ENCODE data around the gene AP1G2. TPM values are rescaled to one million over a fixed set of nuclear protein-coding genes. Genes with fewer than 3 reads are reported as not detected.
"Not testable (repeated sequence)": the region's sequence is repeated elsewhere in the genome, so short reads cannot be mapped to it uniquely, and the experiment has no call there.

AP1G2 gene
- polyA plus RNA-seq, 1 donor, result 166 TPM

DNA sequence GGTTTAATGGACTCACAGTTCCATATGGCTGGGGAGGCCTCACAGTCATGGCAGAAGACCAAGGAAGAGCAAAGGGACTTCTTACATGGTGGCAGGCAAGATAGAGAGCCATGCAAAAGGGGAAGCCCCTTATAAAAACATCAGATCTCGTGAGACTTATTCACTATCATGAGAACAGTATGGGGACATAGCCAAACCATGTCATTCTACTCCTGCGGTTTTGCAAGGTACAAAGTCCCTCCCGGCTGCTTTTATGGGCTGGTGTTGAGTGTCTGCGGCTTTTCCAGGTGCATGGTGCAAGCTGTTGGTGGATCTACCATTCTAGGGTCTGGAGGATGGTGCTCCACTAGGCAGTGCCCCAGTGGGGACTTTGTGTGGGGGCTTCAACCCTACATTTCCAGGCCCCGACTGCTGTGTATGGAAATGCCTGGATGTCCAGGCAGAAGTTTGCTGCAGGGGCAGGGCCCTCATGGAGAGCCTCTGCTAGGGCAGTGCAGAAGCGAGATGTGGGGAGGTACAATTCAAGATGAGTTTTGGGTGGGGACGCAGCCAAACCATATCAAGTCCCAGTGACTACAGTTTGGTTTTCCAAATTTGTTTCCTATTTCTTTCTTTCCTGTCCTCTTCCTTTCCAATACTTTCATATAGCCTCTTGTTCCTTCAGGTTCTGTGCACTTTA is 42.0 kb upstream of the AP1G2 start:
- not testable (repeated sequence) for H3K27me3 ChIP-seq (ENCODE audit: control insufficient read depth, insufficient read depth, low read length); H3K9me3 ChIP-seq (ENCODE audit: control insufficient read depth, low read depth, low read length); H3K4me3 ChIP-seq (ENCODE audit: low read length); H3K36me3 ChIP-seq (ENCODE audit: control insufficient read depth, insufficient read depth, low read length)
- Histone ChIP-seq H3K27ac (ENCODE audit: low read length) (peak overlapping the region; percentile 45), H3K4me1 (ENCODE audit: control insufficient read depth, insufficient read depth, low read length) (peaks cover 53% of the 10 kb centered on the region)
- peak; percentile 77 to 88 for DNase-seq
- no CpG with 5 or more reads among the region's 7 CpGs for WGBS (ENCODE audit: insufficient coverage, low lambda C conversion rate)

DNA sequence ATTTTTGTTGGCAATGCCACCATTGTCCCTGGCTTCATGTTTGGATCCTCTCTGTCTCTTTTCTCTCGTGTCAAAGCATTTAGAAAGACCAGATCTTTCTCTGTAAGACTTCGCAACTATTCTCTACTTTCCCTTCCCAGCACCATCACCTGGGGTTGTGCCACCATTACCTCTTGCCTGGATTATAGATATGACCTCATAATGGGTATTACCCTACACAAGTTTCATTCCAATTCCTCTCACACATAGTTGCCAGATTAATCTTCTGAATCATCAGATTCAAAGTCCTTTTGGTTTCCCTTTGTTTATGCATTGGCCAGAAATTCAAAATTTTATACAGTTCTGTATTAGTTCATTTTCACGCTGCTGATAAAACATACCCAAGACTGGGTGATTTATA is 41.4 kb upstream of the AP1G2 start:
- DNase-seq, result no peak
- no CpG with 5 or more reads among the region's 3 CpGs for WGBS (ENCODE audit: insufficient coverage, low lambda C conversion rate)
- no peaks in the 10 kb centered on the region for H3K36me3 ChIP-seq (ENCODE audit: control insufficient read depth, insufficient read depth, low read length)
- H3K27me3 ChIP-seq (ENCODE audit: control insufficient read depth, insufficient read depth, low read length), result no peaks in the 10 kb centered on the region
- H3K9me3 ChIP-seq (ENCODE audit: control insufficient read depth, low read depth, low read length), result no peaks in the 10 kb centered on the region
- H3K4me1 ChIP-seq (ENCODE audit: control insufficient read depth, insufficient read depth, low read length), result peaks cover 47% of the 10 kb centered on the region
- peak overlapping the region; percentile 45 for H3K27ac ChIP-seq (ENCODE audit: low read length)
- no peak overlapping the region for H3K4me3 ChIP-seq (ENCODE audit: low read length)

DNA sequence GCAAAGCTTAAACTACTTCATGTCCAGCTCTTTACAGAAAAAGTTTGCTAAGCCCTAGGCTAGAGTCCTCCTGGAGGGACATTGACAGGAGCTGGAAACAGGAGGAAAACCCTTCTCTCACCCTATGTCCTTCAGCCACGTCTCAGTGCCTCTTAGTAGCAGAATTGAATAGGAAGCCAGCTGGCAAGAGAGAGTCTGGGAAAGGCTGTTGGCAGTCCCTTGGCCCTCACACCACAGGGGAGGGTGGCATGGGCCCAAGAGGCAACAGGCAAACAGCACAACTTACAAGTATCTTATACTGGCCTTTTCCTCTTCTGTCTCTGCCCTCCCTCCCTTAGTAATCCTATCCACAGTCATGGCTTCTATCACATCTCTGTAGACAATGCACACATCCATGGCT is 40.9 kb upstream of the AP1G2 start:
- no peak for DNase-seq
- Histone ChIP-seq H3K36me3 (ENCODE audit: control insufficient read depth, insufficient read depth, low read length) (no peaks in the 10 kb centered on the region), H3K9me3 (ENCODE audit: control insufficient read depth, low read depth, low read length) (no peaks in the 10 kb centered on the region), H3K27ac (ENCODE audit: low read length) (no peak overlapping the region), H3K4me3 (ENCODE audit: low read length) (no peak overlapping the region), H3K27me3 (ENCODE audit: control insufficient read depth, insufficient read depth, low read length) (no peaks in the 10 kb centered on the region), H3K4me1 (ENCODE audit: control insufficient read depth, insufficient read depth, low read length) (peaks cover 43% of the 10 kb centered on the region)
- WGBS (ENCODE audit: insufficient coverage, low lambda C conversion rate), result no CpG with 5 or more reads among the region's 1 CpG

DNA sequence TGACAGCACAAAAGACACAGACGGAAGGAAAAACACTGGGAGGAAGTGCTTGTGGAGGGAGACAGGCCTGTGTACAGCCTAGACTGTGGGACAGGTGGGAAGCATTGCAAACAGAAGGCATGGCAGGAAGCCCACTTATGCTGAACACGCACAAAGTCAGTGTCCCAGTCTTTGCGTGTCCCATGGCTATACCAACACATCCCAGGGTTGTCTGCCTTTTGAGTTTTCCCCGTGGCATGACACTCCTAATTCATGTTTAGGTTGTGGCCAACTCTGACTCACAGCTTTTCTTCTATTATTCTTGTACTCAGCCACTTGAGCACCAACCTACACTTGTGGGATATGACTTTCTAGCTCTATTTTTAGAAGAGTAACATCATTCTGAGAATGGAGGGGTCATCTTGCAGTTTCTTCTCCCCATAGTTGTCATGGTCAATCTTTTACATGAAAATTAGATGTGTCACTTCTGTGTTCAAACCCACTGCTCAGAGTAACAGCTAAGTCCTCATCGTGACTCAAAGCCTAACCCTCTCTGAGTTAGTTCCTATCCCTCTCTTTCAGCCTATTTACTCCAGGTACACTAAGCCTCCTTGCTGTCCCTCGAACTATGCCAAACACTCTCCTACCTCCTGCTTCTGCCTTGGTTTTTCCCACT is 38.5 kb upstream of the AP1G2 start:
- Histone ChIP-seq H3K27me3 (ENCODE audit: control insufficient read depth, insufficient read depth, low read length) (no peaks in the 10 kb centered on the region), H3K27ac (ENCODE audit: low read length) (no peak overlapping the region), H3K9me3 (ENCODE audit: control insufficient read depth, low read depth, low read length) (no peaks in the 10 kb centered on the region), H3K4me3 (ENCODE audit: low read length) (no peak overlapping the region), H3K36me3 (ENCODE audit: control insufficient read depth, insufficient read depth, low read length) (no peaks in the 10 kb centered on the region), H3K4me1 (ENCODE audit: control insufficient read depth, insufficient read depth, low read length) (peaks cover 21% of the 10 kb centered on the region)
- DNase-seq, result no peak
- 100% methylated on average over 2 of the region's 6 CpGs for WGBS (ENCODE audit: insufficient coverage, low lambda C conversion rate)

DNA sequence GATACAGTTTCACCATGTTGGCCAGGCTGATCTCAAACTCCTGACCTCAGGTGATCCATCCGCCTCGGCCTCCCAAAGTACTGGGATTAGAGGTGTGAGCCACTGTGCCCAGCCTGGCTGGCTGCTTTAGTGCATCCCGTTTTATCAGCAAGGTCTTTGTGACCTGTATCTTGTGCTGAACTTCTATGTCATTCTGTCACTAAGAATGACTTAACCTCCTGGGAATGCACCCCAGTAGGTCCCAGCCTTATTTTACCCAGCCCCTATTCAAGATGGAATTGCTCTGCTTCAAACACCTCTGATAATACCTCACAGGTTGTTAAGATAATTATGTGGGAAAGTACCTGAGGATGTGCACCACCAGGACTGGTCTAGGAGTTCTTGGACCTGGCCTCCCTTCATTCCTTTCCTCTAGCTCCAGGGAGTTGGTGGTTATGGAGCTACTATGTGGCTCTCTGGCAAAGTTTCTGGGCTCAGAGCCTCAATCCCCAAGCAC is 37.1 kb upstream of the AP1G2 start:
- peak in 1 of 2 donors; percentile 24 for DNase-seq
- no peaks in the 10 kb centered on the region for H3K9me3 ChIP-seq (ENCODE audit: control insufficient read depth, low read depth, low read length)
- no peaks in the 10 kb centered on the region for H3K36me3 ChIP-seq (ENCODE audit: control insufficient read depth, insufficient read depth, low read length)
- no peak overlapping the region for H3K4me3 ChIP-seq (ENCODE audit: low read length)
- no peaks in the 10 kb centered on the region for H3K27me3 ChIP-seq (ENCODE audit: control insufficient read depth, insufficient read depth, low read length)
- no peak overlapping the region for H3K27ac ChIP-seq (ENCODE audit: low read length)
- WGBS (ENCODE audit: insufficient coverage, low lambda C conversion rate), result no CpG with 5 or more reads among the region's 3 CpGs
- H3K4me1 ChIP-seq (ENCODE audit: control insufficient read depth, insufficient read depth, low read length), result peaks cover 8% of the 10 kb centered on the region

DNA sequence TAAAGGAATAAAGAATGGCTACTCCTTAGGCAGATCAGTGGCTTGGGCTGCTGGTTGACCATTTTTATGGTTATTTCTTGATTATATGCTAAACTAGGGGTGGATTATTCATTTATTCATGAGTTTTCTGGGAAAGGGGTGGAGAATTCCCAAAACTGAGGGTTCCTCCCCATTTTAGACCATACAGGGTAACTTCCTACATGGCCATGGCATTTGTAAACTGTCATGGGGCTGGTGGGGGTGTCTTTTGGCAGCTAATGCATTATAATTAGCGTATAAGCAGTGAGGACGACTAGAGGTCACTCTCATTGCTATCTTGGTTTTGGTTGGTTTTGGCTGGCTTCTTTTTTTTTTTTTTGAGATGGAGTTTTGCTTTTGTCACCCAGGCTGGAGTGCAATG is 36.6 kb upstream of the AP1G2 start:
- Histone ChIP-seq H3K27me3 (ENCODE audit: control insufficient read depth, insufficient read depth, low read length) (no peaks in the 10 kb centered on the region), H3K9me3 (ENCODE audit: control insufficient read depth, low read depth, low read length) (no peaks in the 10 kb centered on the region), H3K4me3 (ENCODE audit: low read length) (no peak overlapping the region), H3K27ac (ENCODE audit: low read length) (no peak overlapping the region), H3K4me1 (ENCODE audit: control insufficient read depth, insufficient read depth, low read length) (peaks cover 3% of the 10 kb centered on the region), H3K36me3 (ENCODE audit: control insufficient read depth, insufficient read depth, low read length) (no peaks in the 10 kb centered on the region)
- no peak for DNase-seq
- WGBS (ENCODE audit: insufficient coverage, low lambda C conversion rate), result no CpG with 5 or more reads among the region's 2 CpGs

DNA sequence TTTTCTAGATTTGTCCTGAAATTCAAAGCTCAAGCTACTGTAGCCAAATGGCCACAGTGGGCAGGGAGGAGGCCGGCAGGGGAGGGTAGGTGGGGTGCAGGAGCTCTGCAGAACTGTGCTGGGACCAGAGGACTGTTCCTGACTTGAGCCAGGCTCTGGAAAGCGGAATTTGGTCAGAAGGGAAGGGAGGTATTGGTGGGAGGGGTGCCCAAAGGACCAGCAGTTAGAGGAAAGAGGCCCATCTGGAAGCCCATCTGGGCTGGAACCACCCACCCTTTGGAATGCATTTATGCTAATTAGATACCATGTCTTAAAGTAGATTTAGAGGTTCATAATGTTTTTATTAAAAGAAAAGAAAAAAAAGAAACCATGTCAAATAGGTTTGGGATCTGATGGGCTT is 35.5 kb upstream of the AP1G2 start:
- DNase-seq, result no peak
- H3K4me3 ChIP-seq (ENCODE audit: low read length), result no peak overlapping the region
- H3K27ac ChIP-seq (ENCODE audit: low read length), result no peak overlapping the region
- no CpG with 5 or more reads among the region's 2 CpGs for WGBS (ENCODE audit: insufficient coverage, low lambda C conversion rate)
- H3K36me3 ChIP-seq (ENCODE audit: control insufficient read depth, insufficient read depth, low read length), result no peaks in the 10 kb centered on the region
- no peaks in the 10 kb centered on the region for H3K4me1 ChIP-seq (ENCODE audit: control insufficient read depth, insufficient read depth, low read length)
- H3K9me3 ChIP-seq (ENCODE audit: control insufficient read depth, low read depth, low read length), result no peaks in the 10 kb centered on the region
- no peaks in the 10 kb centered on the region for H3K27me3 ChIP-seq (ENCODE audit: control insufficient read depth, insufficient read depth, low read length)

DNA sequence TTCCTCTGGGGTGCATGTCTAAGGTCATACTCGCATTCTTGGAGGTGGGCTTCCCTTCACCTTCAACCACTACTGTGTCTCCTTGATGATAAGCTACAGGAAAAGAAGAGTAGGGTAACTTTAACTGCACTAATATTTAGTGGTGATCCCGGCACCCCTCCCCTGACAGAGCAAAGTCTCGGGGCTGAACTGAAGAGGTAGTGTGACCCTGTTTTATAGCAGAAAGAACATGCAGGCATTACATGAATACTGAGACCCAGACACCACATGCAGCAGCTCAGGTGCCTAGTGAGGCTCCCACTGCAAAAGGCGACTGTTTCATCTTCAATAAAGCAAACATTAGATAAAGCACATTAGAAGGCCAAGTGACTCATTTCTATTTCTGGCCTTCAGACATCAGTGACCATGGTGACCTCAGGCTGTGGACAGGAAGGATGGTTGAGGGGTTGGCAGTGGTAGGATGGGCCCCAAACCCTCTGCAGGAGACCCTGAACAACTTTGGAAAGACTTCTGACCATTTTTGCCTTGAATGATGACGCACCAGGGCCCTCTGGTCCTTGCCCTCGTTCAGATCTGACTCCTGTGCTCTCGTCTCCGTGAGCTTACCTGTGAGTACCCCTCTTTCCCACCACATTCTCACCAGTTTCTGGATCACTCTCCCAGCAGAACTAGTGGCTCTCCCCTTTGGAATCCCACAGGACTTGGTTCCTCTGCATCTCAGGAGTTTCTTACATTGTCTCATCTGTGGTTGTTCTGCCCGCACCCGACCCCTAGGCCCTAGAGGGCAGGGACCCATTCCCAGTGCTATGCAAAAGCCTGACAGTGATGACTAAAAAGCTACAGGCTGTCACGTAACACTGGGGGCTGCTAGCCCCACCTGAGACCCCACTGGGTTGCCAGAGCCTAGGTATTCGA is 34.8 kb upstream of the AP1G2 start:
- Histone ChIP-seq H3K4me1 (ENCODE audit: control insufficient read depth, insufficient read depth, low read length) (no peaks in the 10 kb centered on the region), H3K27ac (ENCODE audit: low read length) (no peak overlapping the region), H3K9me3 (ENCODE audit: control insufficient read depth, low read depth, low read length) (no peaks in the 10 kb centered on the region), H3K36me3 (ENCODE audit: control insufficient read depth, insufficient read depth, low read length) (no peaks in the 10 kb centered on the region), H3K27me3 (ENCODE audit: control insufficient read depth, insufficient read depth, low read length) (no peaks in the 10 kb centered on the region), H3K4me3 (ENCODE audit: low read length) (no peak overlapping the region)
- WGBS (ENCODE audit: insufficient coverage, low lambda C conversion rate), result 60% methylated on average over 1 of the region's 12 CpGs
- no peak for DNase-seq

DNA sequence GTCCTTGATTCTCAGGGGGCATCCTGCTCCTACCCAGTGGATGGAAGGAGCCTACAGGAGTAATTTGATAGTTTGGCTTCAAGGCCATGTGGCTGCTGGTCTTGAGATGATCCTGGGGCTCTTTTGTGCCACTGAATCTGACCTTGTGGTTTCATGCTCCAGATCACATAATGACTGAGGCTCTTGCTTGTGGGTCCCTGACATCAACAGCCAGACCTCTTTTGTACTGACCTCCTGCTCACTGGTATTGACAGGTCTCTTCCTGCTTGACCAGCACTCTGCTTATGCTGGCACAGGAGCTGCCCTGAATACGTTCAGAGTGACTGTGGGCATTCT is 34.2 kb upstream of the AP1G2 start:
- Histone ChIP-seq H3K27me3 (ENCODE audit: control insufficient read depth, insufficient read depth, low read length) (no peaks in the 10 kb centered on the region), H3K27ac (ENCODE audit: low read length) (no peak overlapping the region), H3K4me1 (ENCODE audit: control insufficient read depth, insufficient read depth, low read length) (no peaks in the 10 kb centered on the region), H3K4me3 (ENCODE audit: low read length) (no peak overlapping the region), H3K36me3 (ENCODE audit: control insufficient read depth, insufficient read depth, low read length) (no peaks in the 10 kb centered on the region), H3K9me3 (ENCODE audit: control insufficient read depth, low read depth, low read length) (no peaks in the 10 kb centered on the region)
- no peak for DNase-seq
- WGBS (ENCODE audit: insufficient coverage, low lambda C conversion rate), result no CpG with 5 or more reads among the region's 1 CpG

DNA sequence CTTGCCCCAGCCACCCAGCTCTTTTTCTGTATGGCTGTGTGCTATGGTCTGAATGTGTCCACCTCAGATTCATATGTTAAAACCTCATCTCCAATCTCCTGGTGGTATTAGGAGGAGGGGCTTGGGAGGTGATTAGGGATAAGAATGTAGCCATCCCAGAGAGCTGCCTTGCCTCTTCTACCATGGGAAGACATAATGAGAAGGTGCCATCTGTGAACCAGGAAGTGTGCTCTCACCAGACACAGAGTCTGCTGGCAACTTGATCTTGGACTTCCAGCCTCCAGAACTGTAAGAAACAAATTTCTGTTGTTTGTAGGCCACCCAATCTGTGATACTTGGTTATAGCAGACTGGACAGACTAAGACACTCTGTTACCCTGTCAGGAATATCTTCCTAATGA is 33.8 kb upstream of the AP1G2 start:
- no peak overlapping the region for H3K27ac ChIP-seq (ENCODE audit: low read length)
- H3K9me3 ChIP-seq (ENCODE audit: control insufficient read depth, low read depth, low read length), result no peaks in the 10 kb centered on the region
- no peaks in the 10 kb centered on the region for H3K4me1 ChIP-seq (ENCODE audit: control insufficient read depth, insufficient read depth, low read length)
- DNase-seq, result no peak
- H3K4me3 ChIP-seq (ENCODE audit: low read length), result no peak overlapping the region
- H3K36me3 ChIP-seq (ENCODE audit: control insufficient read depth, insufficient read depth, low read length), result no peaks in the 10 kb centered on the region
- H3K27me3 ChIP-seq (ENCODE audit: control insufficient read depth, insufficient read depth, low read length), result no peaks in the 10 kb centered on the region

Data from large intestine (tissue), 3 donors.